Measurements from ENCODE around the gene CX3CL1. TPM values are rescaled to one million over a fixed set of nuclear protein-coding genes. Genes with fewer than 3 reads are reported as not detected.
A peak's percentile ranks its signal among the peaks of the same experiment; 100 is the strongest.

CX3CL1 gene
- total RNA-seq, 2 experiments from 2014 or later: not detected

- no peaks in the 10 kb centered on the region for H3K36me3 Mint-ChIP-seq (ENCODE audit: low read depth)
- no peak for DNase-seq
- H3K9me3 Mint-ChIP-seq (ENCODE audit: insufficient read depth): no peaks in the 10 kb centered on the region
- ChIA-PET CTCF (interaction anchor here (0.6 kb wide), 1 partner anchor 14 kb away, joined by 3 read pairs; no protein-coding TSS in a partner anchor), POLR2A (no interaction called here)
- no peak overlapping the region for H3K4me3 Mint-ChIP-seq
- H3K27ac Mint-ChIP-seq: no peak overlapping the region
- no peaks in the 10 kb centered on the region for H3K4me1 Mint-ChIP-seq (ENCODE audit: low read depth)
- peaks cover 10% of the 10 kb centered on the region for H3K27me3 Mint-ChIP-seq (ENCODE audit: low read depth)
- no peak for ATAC-seq
Observed at GRCh38 chr16:57401943-57402640, 29.8 kb downstream of the CX3CL1 start.

GRCh38 chr16:57403965-57404817, 31.9 kb downstream of the CX3CL1 start, which contains the start of gene CCL17:
TSS of gene CCL17 (plus strand) at chr16:57404767. CDS start at chr16:57413933, 9,166 bp downstream.
- Mint-ChIP-seq H3K27ac (no peak within 1 kb of the TSS), H3K9me3 (ENCODE audit: insufficient read depth) (no peaks in the 10 kb centered on the region), H3K36me3 (ENCODE audit: low read depth) (no peaks in the 10 kb centered on the region), H3K4me3 (no peak within 1 kb of the TSS), H3K27me3 (ENCODE audit: low read depth) (peaks cover 10% of the 10 kb centered on the region), H3K4me1 (ENCODE audit: low read depth) (peaks cover 2% of the 10 kb centered on the region)
- ATAC-seq (peak; percentile 17), DNase-seq (no peak)
- ChIA-PET CTCF (interaction anchor here (4.1 kb wide), 1 partner anchor 14 kb away, joined by 29 read pairs; no protein-coding TSS in a partner anchor), POLR2A (no interaction called here)

- POLR2A ChIA-PET: no interaction called here
- DNase-seq: no peak
- no peaks in the 10 kb centered on the region for H3K9me3 Mint-ChIP-seq (ENCODE audit: insufficient read depth)
Observed at GRCh38 chr16:57405097-57405496, 32.8 kb downstream of the CX3CL1 start.

GRCh38 chr16:57406881-57407280, 34.6 kb downstream of the CX3CL1 start:
- Mint-ChIP-seq H3K4me3 (no peak overlapping the region), H3K27ac (no peak overlapping the region), H3K4me1 (ENCODE audit: low read depth) (peaks cover 2% of the 10 kb centered on the region), H3K27me3 (ENCODE audit: low read depth) (peaks cover 10% of the 10 kb centered on the region), H3K9me3 (ENCODE audit: insufficient read depth) (no peaks in the 10 kb centered on the region), H3K36me3 (ENCODE audit: low read depth) (no peaks in the 10 kb centered on the region)
- ChIA-PET CTCF (interaction anchor here (1.0 to 4.1 kb wide), 3 partner anchors 11 to 106 kb away, joined by 3 to 29 read pairs (median 3); no protein-coding TSS in a partner anchor), POLR2A (interaction anchor here (0.8 kb wide), 1 partner anchor 30 kb away, joined by 3 read pairs; no protein-coding TSS in a partner anchor)
- DNase-seq (no peak), ATAC-seq (no peak)

More at GRCh38 chr16:57405097-57405496, 32.8 kb downstream of the CX3CL1 start:
- Mint-ChIP-seq H3K27ac (no peak overlapping the region), H3K36me3 (ENCODE audit: low read depth) (no peaks in the 10 kb centered on the region), H3K4me1 (ENCODE audit: low read depth) (peaks cover 2% of the 10 kb centered on the region), H3K27me3 (ENCODE audit: low read depth) (peaks cover 10% of the 10 kb centered on the region), H3K4me3 (no peak overlapping the region)
- CTCF ChIA-PET: interaction anchor here (4.1 kb wide), 1 partner anchor 13 kb away, joined by 29 read pairs; no protein-coding TSS in a partner anchor
- ATAC-seq: no peak

GRCh38 chr16:57407521-57408353, 35.4 kb downstream of the CX3CL1 start:
- ATAC-seq (no peak), DNase-seq (no peak)
- Mint-ChIP-seq H3K36me3 (ENCODE audit: low read depth) (no peaks in the 10 kb centered on the region), H3K27ac (no peak overlapping the region), H3K9me3 (ENCODE audit: insufficient read depth) (no peaks in the 10 kb centered on the region), H3K4me3 (no peak overlapping the region), H3K4me1 (ENCODE audit: low read depth) (peaks cover 2% of the 10 kb centered on the region), H3K27me3 (ENCODE audit: low read depth) (peaks cover 10% of the 10 kb centered on the region)
- ChIA-PET CTCF (no interaction called here), POLR2A (interaction anchor here (0.6 kb wide), 1 partner anchor 608 kb away, joined by 4 read pairs; no protein-coding TSS in a partner anchor)

GRCh38 chr16:57409065-57409464, 36.8 kb downstream of the CX3CL1 start:
- H3K36me3 Mint-ChIP-seq (ENCODE audit: low read depth): no peaks in the 10 kb centered on the region
- peaks cover 7% of the 10 kb centered on the region for H3K27me3 Mint-ChIP-seq (ENCODE audit: low read depth)
- ChIA-PET CTCF (interaction anchor here (0.7 to 1.0 kb wide), 2 partner anchors 8 to 10 kb away, joined by 3 read pairs; no protein-coding TSS in a partner anchor), POLR2A (no interaction called here)
- ATAC-seq (no peak), DNase-seq (no peak)
- no peaks in the 10 kb centered on the region for H3K9me3 Mint-ChIP-seq (ENCODE audit: insufficient read depth)
- H3K4me1 Mint-ChIP-seq (ENCODE audit: low read depth): peaks cover 2% of the 10 kb centered on the region
- H3K27ac Mint-ChIP-seq: no peak overlapping the region
- no peak overlapping the region for H3K4me3 Mint-ChIP-seq

- CTCF ChIA-PET: interaction anchor here (1.0 kb wide), 1 partner anchor 9 kb away, joined by 3 read pairs; no protein-coding TSS in a partner anchor
Observed at GRCh38 chr16:57409870-57410587, 37.7 kb downstream of the CX3CL1 start.

GRCh38 chr16:57411362-57411976, 39.2 kb downstream of the CX3CL1 start:
- Mint-ChIP-seq H3K27me3 (ENCODE audit: low read depth) (no peaks in the 10 kb centered on the region), H3K36me3 (ENCODE audit: low read depth) (no peaks in the 10 kb centered on the region), H3K27ac (no peak overlapping the region), H3K4me3 (no peak overlapping the region), H3K4me1 (ENCODE audit: low read depth) (peaks cover 2% of the 10 kb centered on the region), H3K9me3 (ENCODE audit: insufficient read depth) (no peaks in the 10 kb centered on the region)
- DNase-seq (no peak), ATAC-seq (no peak)
- ChIA-PET POLR2A (no interaction called here), CTCF (interaction anchor here (1.3 kb wide), 1 partner anchor 111 kb away, joined by 5 read pairs; no protein-coding TSS in a partner anchor)

More at GRCh38 chr16:57409870-57410587, 37.7 kb downstream of the CX3CL1 start:
- ATAC-seq (no peak), DNase-seq (no peak)
- Mint-ChIP-seq H3K4me3 (no peak overlapping the region), H3K27me3 (ENCODE audit: low read depth) (peaks cover 2% of the 10 kb centered on the region), H3K36me3 (ENCODE audit: low read depth) (no peaks in the 10 kb centered on the region), H3K4me1 (ENCODE audit: low read depth) (peaks cover 2% of the 10 kb centered on the region), H3K9me3 (ENCODE audit: insufficient read depth) (no peaks in the 10 kb centered on the region), H3K27ac (no peak overlapping the region)
- POLR2A ChIA-PET: no interaction called here

GRCh38 chr16:57412584-57412983, 40.3 kb downstream of the CX3CL1 start:
- Mint-ChIP-seq H3K36me3 (ENCODE audit: low read depth) (no peaks in the 10 kb centered on the region), H3K27ac (no peak overlapping the region), H3K4me1 (ENCODE audit: low read depth) (peaks cover 10% of the 10 kb centered on the region), H3K9me3 (ENCODE audit: insufficient read depth) (no peaks in the 10 kb centered on the region), H3K4me3 (no peak overlapping the region), H3K27me3 (ENCODE audit: low read depth) (no peaks in the 10 kb centered on the region)
- ChIA-PET CTCF (interaction anchor here (1.3 kb wide), 1 partner anchor 114 kb away, joined by 4 read pairs; no protein-coding TSS in a partner anchor), POLR2A (interaction anchor here (0.6 kb wide), 1 partner anchor 9 kb away, joined by 3 read pairs; no protein-coding TSS in a partner anchor)
- ATAC-seq: no peak
- DNase-seq: no peak

- DNase-seq (no peak), ATAC-seq (no peak)
- CTCF ChIA-PET: interaction anchor here (1.1 to 1.3 kb wide), 2 partner anchors 113 to 114 kb away, joined by 4 to 6 read pairs; no protein-coding TSS in a partner anchor
- H3K9me3 Mint-ChIP-seq (ENCODE audit: insufficient read depth): no peaks in the 10 kb centered on the region
- H3K36me3 Mint-ChIP-seq (ENCODE audit: low read depth): no peaks in the 10 kb centered on the region
- no peak overlapping the region for H3K4me3 Mint-ChIP-seq
- H3K4me1 Mint-ChIP-seq (ENCODE audit: low read depth): peaks cover 15% of the 10 kb centered on the region
- no peak overlapping the region for H3K27ac Mint-ChIP-seq
- POLR2A ChIA-PET: interaction anchor here (0.6 kb wide), 1 partner anchor 8 kb away, joined by 3 read pairs; no protein-coding TSS in a partner anchor
- H3K27me3 Mint-ChIP-seq (ENCODE audit: low read depth): no peaks in the 10 kb centered on the region
Observed at GRCh38 chr16:57413301-57413730, 41.0 kb downstream of the CX3CL1 start.

Data from activated CD8-positive, alpha-beta T cell treated with anti-CD3 and anti-CD28 coated beads, Interleukin-2, amount 10 ng/mL, durations not matched to agents 7 days and 5 days (primary cell).